Keratinocyte (primary cell): Measurements from ENCODE around the gene UTF1. TPM values are rescaled to one million over a fixed set of nuclear protein-coding genes. Genes with fewer than 3 reads are reported as not detected.

ENCODE experiments used
- DNase-seq: peaks from one replicate; pipeline ENCODE4 v3.0.0-alpha.2; 2011; ENCODE audit warnings: low read depth, missing footprints, low spot score
- FAIRE-seq: peaks from 2 replicates; lab custom pipeline; 2011; peaks lifted over from hg19 to GRCh38; lab: Jason Lieb, UNC
- H2AFZ ChIP-seq: 2 replicates; pipeline ENCODE4 v1.6.0; 2012; ENCODE audit warnings: low read length, control low read depth, inconsistent platforms; ENCODE audit not compliant: control insufficient read depth
- H3K27ac ChIP-seq: 2 replicates; pipeline ENCODE4 v1.5.1; 2011; ENCODE audit warnings: low read length; ENCODE audit not compliant: control insufficient read depth, insufficient read depth
- H3K27me3 ChIP-seq: 3 replicates; pipeline ENCODE4 v1.6.0; 2011; ENCODE audit warnings: low read length; ENCODE audit not compliant: control insufficient read depth, insufficient read depth; ENCODE audit errors: extremely low read depth
- H3K36me3 ChIP-seq, 2 experiments: 2 replicates in 1 of 2; 3 replicates in 1 of 2; pipeline ENCODE4 v1.5.1; 2011; ENCODE audit warnings: low read length in 2 of 2, mild to moderate bottlenecking in 1 of 2; ENCODE audit not compliant: control insufficient read depth in 2 of 2, insufficient read depth in 2 of 2; ENCODE audit errors: extremely low read depth in 1 of 2
- H3K4me1 ChIP-seq: 3 replicates; pipeline ENCODE4 v1.5.1; 2011; ENCODE audit warnings: low read length; ENCODE audit not compliant: control insufficient read depth, insufficient read depth; ENCODE audit errors: extremely low read depth
- H3K4me2 ChIP-seq: 3 replicates; pipeline ENCODE4 v1.6.0; 2011; ENCODE audit warnings: low read depth, low read length; ENCODE audit not compliant: control insufficient read depth, insufficient read depth; ENCODE audit errors: extremely low read depth
- H3K4me3 ChIP-seq, 3 experiments: fragments of 200-600 bp in 1 of 3; sonication (generic) in 1 of 3; 2 replicates in 2 of 3; 3 replicates in 1 of 3; pipeline ENCODE4 v1.5.1; 2011 to 2016; ENCODE audit warnings: low read length in 3 of 3, mild to moderate bottlenecking in 3 of 3, control low read depth in 2 of 3, inconsistent platforms in 1 of 3, low read depth in 1 of 3, mixed read lengths in 1 of 3, mixed run types in 1 of 3, moderate library complexity in 1 of 3; ENCODE audit not compliant: control insufficient read depth in 2 of 3, insufficient read depth in 2 of 3; ENCODE audit errors: extremely low read depth in 1 of 3
- H3K79me2 ChIP-seq: 2 replicates; pipeline ENCODE4 v1.6.0; 2012; ENCODE audit warnings: low read length; ENCODE audit not compliant: control insufficient read depth, insufficient read depth
- H3K9ac ChIP-seq: 3 replicates; pipeline ENCODE4 v1.6.0; 2011; ENCODE audit warnings: low read length; ENCODE audit not compliant: control insufficient read depth, insufficient read depth; ENCODE audit errors: extremely low read depth
- H3K9me1 ChIP-seq: 3 replicates; pipeline ENCODE4 v1.6.0; 2011; ENCODE audit warnings: low read length; ENCODE audit not compliant: control insufficient read depth, insufficient read depth; ENCODE audit errors: extremely low read depth
- H3K9me3 ChIP-seq: 2 replicates; pipeline ENCODE4 v1.5.1; 2012; ENCODE audit warnings: low read depth, low read length; ENCODE audit not compliant: control insufficient read depth
- H4K20me1 ChIP-seq: 3 replicates; pipeline ENCODE4 v1.6.0; 2011; ENCODE audit warnings: low read length; ENCODE audit not compliant: control insufficient read depth, insufficient read depth; ENCODE audit errors: extremely low read depth
- CTCF ChIP-seq, 3 experiments: IDR thresholded peaks in 1 of 3; conservative IDR thresholded peaks in 1 of 3; optimal IDR thresholded peaks in 1 of 3; 2 replicates in 2 of 3; 3 replicates in 1 of 3; pipeline versions ENCODE3 to v1.5.1; 2011; ENCODE audit warnings: low read length in 3 of 3, mild to moderate bottlenecking in 3 of 3, moderate library complexity in 2 of 3, control low read depth in 1 of 3, inconsistent platforms in 1 of 3; ENCODE audit not compliant: insufficient read depth in 2 of 3; ENCODE audit errors: extremely low read depth in 1 of 3
- EZH2 ChIP-seq: IDR thresholded peaks from one replicate; pipeline ENCODE4 v1.6.1; 2012; ENCODE audit warnings: inconsistent platforms, mild to moderate bottlenecking, low read length, moderate library complexity
- dilution Hi-C: fragments of 300-500 bp; cut with MboI; formaldehyde crosslinking; loops from one replicate; pipeline ENCODE4 v1.7.0; 2020; ENCODE audit warnings: low sequenced_read_pairs; ENCODE audit not compliant: extremely low pct_ligation_motif_present
- polyA plus RNA-seq, 5 experiments: library from polyadenylated mRNA; depleted of rRNA in 3 of 5; stranded (reverse) in 3 of 5; stranded (forward) in 1 of 5; unstranded in 1 of 5; fragments of >200 nt; gene quantifications; 1 replicate in 1 of 5; 2 replicates in 3 of 5; 3 replicates in 1 of 5; pipeline versions ENCODE4 v1.2.1 to v1.2.3, GENCODE V29; 2011 to 2012; ENCODE audit warnings: missing spikeins in 2 of 5, low read depth in 1 of 5, low replicate concordance in 1 of 5

UTF1 gene
- polyA plus RNA-seq, 1 donor (not counting 4 experiments of a cell fraction or from before 2014, with no cell fraction given): not detected

GRCh38 chr10:133267829-133268228, 37.8 kb downstream of the UTF1 start:
- peaks cover 22% of the 10 kb centered on the region for H3K4me1 ChIP-seq
- no peak overlapping the region for H3K4me2 ChIP-seq
- H4K20me1 ChIP-seq: peaks cover 14% of the 10 kb centered on the region
- H3K27ac ChIP-seq: no peak overlapping the region
- H3K9me3 ChIP-seq: no peaks in the 10 kb centered on the region
- H3K9ac ChIP-seq: no peak overlapping the region
- no peak for TF ChIP-seq CTCF (optimal IDR thresholded peaks at IDR 0.05 in 1 of 3, IDR thresholded peaks at IDR 0.05 in 1 of 3, conservative IDR thresholded peaks at IDR 0.05 in 1 of 3; ENCODE audit: extremely low read depth in 1 of 3, insufficient read depth in 2 of 3, low read length in 3 of 3)
- TF ChIP-seq EZH2: no peak
- no peaks in the 10 kb centered on the region for H3K9me1 ChIP-seq
- no peaks in the 10 kb centered on the region for H3K27me3 ChIP-seq
- peaks cover 37 to 44% of the 10 kb centered on the region in 2 experiments for H3K36me3 ChIP-seq
- no peak overlapping the region for H2AFZ ChIP-seq
- no peak overlapping the region for H3K4me3 ChIP-seq
- dilution Hi-C loops: no loop called here
- H3K79me2 ChIP-seq: peaks cover 28% of the 10 kb centered on the region
- DNase-seq (no peak), FAIRE-seq (no peak)

GRCh38 chr10:133268532-133268931, 38.5 kb downstream of the UTF1 start:
- no peaks in the 10 kb centered on the region for H3K9me3 ChIP-seq
- DNase-seq (no peak), FAIRE-seq (no peak)
- dilution Hi-C loops: no loop called here
- no peak overlapping the region for H2AFZ ChIP-seq
- H3K4me1 ChIP-seq: peaks cover 18% of the 10 kb centered on the region
- H4K20me1 ChIP-seq: peaks cover 11% of the 10 kb centered on the region
- H3K36me3 ChIP-seq: peaks cover 33 to 46% of the 10 kb centered on the region in 2 experiments
- no peak overlapping the region for H3K27ac ChIP-seq
- H3K9me1 ChIP-seq: no peaks in the 10 kb centered on the region
- no peak overlapping the region for H3K4me2 ChIP-seq
- no peaks in the 10 kb centered on the region for H3K27me3 ChIP-seq
- H3K79me2 ChIP-seq: peaks cover 35% of the 10 kb centered on the region
- H3K9ac ChIP-seq: no peak overlapping the region
- TF ChIP-seq EZH2 (no peak), CTCF (optimal IDR thresholded peaks at IDR 0.05 in 1 of 3, IDR thresholded peaks at IDR 0.05 in 1 of 3, conservative IDR thresholded peaks at IDR 0.05 in 1 of 3; ENCODE audit: extremely low read depth in 1 of 3, insufficient read depth in 2 of 3, low read length in 3 of 3) (no peak)
- no peak overlapping the region for H3K4me3 ChIP-seq
